ENCODE measurements around the gene PLA2G3. TPM values are rescaled to one million over a fixed set of nuclear protein-coding genes. Genes with fewer than 3 reads are reported as not detected.

The PLA2G3 gene
- total and polyA plus RNA-seq, 2 of the 8 experiments (the other 6 are each of a cell fraction or from before 2014, with no cell fraction given): 18.1 to 25.9 TPM

DNA sequence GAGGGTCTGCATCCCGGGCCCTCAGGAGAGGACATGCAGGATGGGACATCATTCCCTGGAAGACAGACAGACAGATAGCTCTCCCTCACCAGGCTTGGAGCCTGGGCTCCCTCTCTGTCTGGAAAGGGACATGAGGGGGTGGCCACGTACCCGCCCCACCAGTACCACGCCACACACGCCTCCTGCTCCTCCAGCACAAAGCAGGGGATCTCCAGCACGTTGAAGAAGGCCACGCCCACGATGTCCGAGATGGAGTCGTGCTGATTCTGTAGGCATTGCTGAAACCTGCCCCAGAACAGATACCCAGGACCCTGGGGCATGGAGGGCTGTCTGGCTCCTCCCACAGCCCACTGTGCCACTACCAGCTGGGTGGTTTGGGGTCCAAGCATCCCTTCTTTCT lies 2.2 kb downstream of the PLA2G3 start:
- Histone ChIP-seq H3K4ac (replicated peaks; ENCODE audit: insufficient read length, low read depth, low read length) (no peak overlapping the region), H3K14ac (ENCODE audit: insufficient read length) (no peak overlapping the region), H2BK12ac (ENCODE audit: low read depth, low read length) (no peak overlapping the region), H4K20me1 (replicated peaks in 1 of 2; ENCODE audit: control insufficient read depth in 1 of 2, insufficient read depth in 2 of 2, low read length in 2 of 2) (peaks cover 4 to 22% of the 10 kb centered on the region in 2 experiments), H3K27ac (ENCODE audit: low read depth, low read length) (no peak overlapping the region), H2BK120ac (replicated peaks; ENCODE audit: low read depth, low read length) (no peak overlapping the region), H3K9me3 (ENCODE audit: insufficient read depth in 2 of 2, low read depth in 1 of 2, low read length in 1 of 2) (no peaks in the 10 kb centered on the region), H3K27me3 (replicated peaks in 1 of 4; ENCODE audit: control insufficient read depth in 3 of 4, extremely low read depth in 1 of 4, insufficient read depth in 3 of 4, low read length in 3 of 4) (no peaks in the 10 kb centered on the region), H2BK5ac (ENCODE audit: low read depth, low read length) (peak overlapping the region; percentile 77), H3K18ac (ENCODE audit: extremely low read depth, low read length) (no peak overlapping the region), H4K8ac (ENCODE audit: extremely low read depth, insufficient read depth, low read length) (no peak overlapping the region), H3K79me2 (ENCODE audit: control insufficient read depth in 1 of 2, insufficient read depth in 2 of 2, low read length in 2 of 2) (peaks cover 0 to 20% of the 10 kb centered on the region in 2 experiments; a peak in 3 of 4 replicates), H3K23ac (ENCODE audit: insufficient read length) (no peak overlapping the region), H2AK5ac (ENCODE audit: low read depth, low read length) (no peak overlapping the region), H4K5ac (ENCODE audit: insufficient read length, low read depth, low read length) (no peak overlapping the region), H3K4me3 (ENCODE audit: extremely low read depth in 1 of 4, insufficient read depth in 2 of 4, low read depth in 3 of 4, low read length in 4 of 4) (no peak overlapping the region), H2BK15ac (ENCODE audit: low read length) (no peak overlapping the region), H2BK20ac (ENCODE audit: low read length) (no peak overlapping the region), H3K36me3 (ENCODE audit: control insufficient read depth in 2 of 4, insufficient read depth in 4 of 4, low read length in 3 of 4) (peaks cover 9 to 29% (median 17%) of the 10 kb centered on the region in 4 experiments; a peak in 7 of 8 replicates), H4K91ac (replicated peaks; ENCODE audit: insufficient read length, low read length) (no peak overlapping the region), H2AFZ (ENCODE audit: low read length) (no peak overlapping the region), H3K4me1 (replicated peaks in 1 of 4; ENCODE audit: control insufficient read depth in 3 of 4, insufficient read depth in 4 of 4, low read length in 3 of 4) (peaks cover 7 to 25% (median 17%) of the 10 kb centered on the region in 4 experiments), H3K56ac (replicated peaks; ENCODE audit: insufficient read length, low read depth, low read length) (no peak overlapping the region), H3K23me2 (ENCODE audit: low read depth, low read length) (peaks cover 12% of the 10 kb centered on the region), H3K4me2 (ENCODE audit: insufficient read depth in 1 of 2, low read depth in 2 of 2, low read length in 2 of 2) (peak overlapping the region; percentile 87 to 99; a peak in 2 of 4 replicates), H3K79me1 (ENCODE audit: low read depth, low read length) (peaks cover 15% of the 10 kb centered on the region; the same call in 1 of the 2 replicates), H3K9ac (replicated peaks in 1 of 4; ENCODE audit: extremely low read depth in 1 of 4, low read depth in 3 of 4, low read length in 3 of 4) (no peak overlapping the region)
- FAIRE-seq (no peak), DNase-seq (ENCODE audit: low read depth in 1 of 2, low spot score in 2 of 2) (no peak)
- 96% methylated on average over 9 of the region's 10 CpGs; no CpG with 5 or more reads in 1 of the 2 experiments for WGBS, 2 experiments (ENCODE audit: extremely low coverage in 1 of 2, insufficient coverage in 1 of 2, insufficient read length in 1 of 2, insufficient replicate concordance in 2 of 2, low coverage in 1 of 2, low lambda C conversion rate in 2 of 2, missing lambda C conversion rate in 1 of 2)
- POLR2A ChIA-PET (ENCODE audit: partially characterized antibody): interaction anchor here (0.6 to 2.7 kb wide), 3 partner anchors 7 to 130 kb away, joined by 3 to 12 read pairs (median 3); no protein-coding TSS in a partner anchor
- CTCF ChIA-PET (ENCODE audit: partially characterized antibody): interaction anchor here (1.3 to 6.1 kb wide), 3 partner anchors 13 to 33 kb away, joined by 4 to 49 read pairs (median 4); no protein-coding TSS in a partner anchor
- TF ChIP-seq YY1 (IDR thresholded peaks at IDR 0.05; ENCODE audit: low read depth, low read length) (no peak), ASH2L (IDR thresholded peaks at IDR 0.05; ENCODE audit: low read length) (no peak), RNF2 (IDR thresholded peaks at IDR 0.05; ENCODE audit: borderline replicate concordance, low read depth, low read length, missing control alignments, poor library complexity, severe bottlenecking) (no peak), NRF1 (IDR thresholded peaks at IDR 0.05; ENCODE audit: low read depth, low read length) (no peak), SP1 (IDR thresholded peaks at IDR 0.05; ENCODE audit: low read depth, low read length) (no peak), SUZ12 (IDR thresholded peaks at IDR 0.05; ENCODE audit: low read length) (no peak), SP2 (IDR thresholded peaks at IDR 0.05; ENCODE audit: low read length) (no peak), RBBP5 (IDR thresholded peaks at IDR 0.05; ENCODE audit: borderline replicate concordance, low read depth, low read length) (no peak), SP4 (IDR thresholded peaks at IDR 0.05; ENCODE audit: low read length) (no peak), HDAC2 (IDR thresholded peaks at IDR 0.05; ENCODE audit: borderline replicate concordance in 1 of 2, low read depth in 2 of 2, low read length in 2 of 2) (no peak), POLR2A (IDR thresholded peaks at IDR 0.05; ENCODE audit: control extremely low read depth in 1 of 2, low read depth in 2 of 2, low read length in 2 of 2) (no peak), EP300 (IDR thresholded peaks at IDR 0.05; ENCODE audit: borderline replicate concordance in 1 of 2, low read depth in 2 of 2, low read length in 2 of 2) (no peak)
- TF ChIP-seq, protein P1, sequence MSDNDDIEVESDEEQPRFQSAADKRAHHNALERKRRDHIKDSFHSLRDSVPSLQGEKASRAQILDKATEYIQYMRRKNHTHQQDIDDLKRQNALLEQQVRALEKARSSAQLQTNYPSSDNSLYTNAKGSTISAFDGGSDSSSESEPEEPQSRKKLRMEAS (IDR thresholded peaks at IDR 0.05): no peak

All from H1 (cell line).